H9 (cell line): Measurements from ENCODE around the gene C11orf24. TPM values are rescaled to one million over a fixed set of nuclear protein-coding genes. Genes with fewer than 3 reads are reported as not detected.

Experiments
- DNase-seq: peaks from one replicate; pipeline ENCODE4 v3.0.0-alpha.2; 2017
- H2AFZ ChIP-seq: one replicate; pipeline ENCODE4 v1.6.1; 2013; ENCODE audit warnings: mild to moderate bottlenecking, low read length, control low read depth, moderate library complexity
- H2AK5ac ChIP-seq: 2 replicates; pipeline ENCODE4 v1.6.1; 2013; ENCODE audit warnings: low read length, control low read depth, mixed read lengths; ENCODE audit not compliant: insufficient read length
- H2BK120ac ChIP-seq: one replicate; pipeline ENCODE4 v1.6.1; 2013; ENCODE audit warnings: low read depth, mild to moderate bottlenecking, low read length, control low read depth, inconsistent platforms; ENCODE audit not compliant: poor library complexity, severe bottlenecking
- H2BK12ac ChIP-seq: 2 replicates; pipeline ENCODE4 v1.6.1; 2013; ENCODE audit warnings: low read length, control low read depth, mixed read lengths, low read depth; ENCODE audit not compliant: insufficient read length
- H2BK15ac ChIP-seq: 2 replicates; pipeline ENCODE4 v1.6.1; 2013; ENCODE audit warnings: low read depth, low read length, control low read depth
- H2BK20ac ChIP-seq: one replicate; pipeline ENCODE4 v1.6.1; 2013; ENCODE audit warnings: low read depth, mild to moderate bottlenecking, low read length, control low read depth, inconsistent platforms; ENCODE audit not compliant: poor library complexity, severe bottlenecking
- H2BK5ac ChIP-seq: 2 replicates; pipeline ENCODE4 v1.6.1; 2013; ENCODE audit warnings: low read length, control low read depth, mixed read lengths; ENCODE audit not compliant: insufficient read length
- H3K14ac ChIP-seq: 2 replicates; pipeline ENCODE4 v1.6.1; 2013; ENCODE audit warnings: low read length, control low read depth; ENCODE audit not compliant: insufficient read depth
- H3K18ac ChIP-seq: 2 replicates; pipeline ENCODE4 v1.6.1; 2013; ENCODE audit warnings: low read depth, mild to moderate bottlenecking, mixed read lengths, low read length, control low read depth; ENCODE audit not compliant: insufficient read length
- H3K23ac ChIP-seq: 2 replicates; pipeline ENCODE4 v1.6.1; 2013; ENCODE audit warnings: low read length, control low read depth, mixed read lengths, low read depth; ENCODE audit not compliant: insufficient read length
- H3K23me2 ChIP-seq: 2 replicates; pipeline ENCODE4 v1.6.1; 2013; ENCODE audit warnings: low read depth, mild to moderate bottlenecking, mixed read lengths, low read length, control low read depth; ENCODE audit not compliant: insufficient read length, poor library complexity, severe bottlenecking
- H3K27ac ChIP-seq: 2 replicates; pipeline ENCODE4 v1.5.1; 2013; ENCODE audit warnings: low read length, control low read depth, mixed read lengths, low read depth; ENCODE audit not compliant: insufficient read length
- H3K27me3 ChIP-seq: 2 replicates; pipeline ENCODE4 v1.6.1; 2013; ENCODE audit warnings: low read length, control low read depth, inconsistent platforms; ENCODE audit not compliant: insufficient read depth
- H3K4ac ChIP-seq: 2 replicates; pipeline ENCODE4 v1.6.1; 2013; ENCODE audit warnings: low read depth, mild to moderate bottlenecking, control low read depth, inconsistent platforms, low read length, moderate library complexity
- H3K4me1 ChIP-seq: 2 replicates; pipeline ENCODE4 v1.6.1; 2013; ENCODE audit warnings: low read length, control low read depth, inconsistent platforms; ENCODE audit not compliant: insufficient read depth
- H3K4me2 ChIP-seq: 2 replicates; pipeline ENCODE4 v1.6.1; 2013; ENCODE audit warnings: low read length, control low read depth, mixed read lengths; ENCODE audit not compliant: insufficient read length, insufficient read depth
- H3K56ac ChIP-seq: 2 replicates; pipeline ENCODE4 v1.6.1; 2013; ENCODE audit warnings: low read depth, mild to moderate bottlenecking, mixed read lengths, low read length, control low read depth; ENCODE audit not compliant: insufficient read length
- H3K79me1 ChIP-seq: 2 replicates; pipeline ENCODE4 v1.6.1; 2013; ENCODE audit warnings: low read depth, mild to moderate bottlenecking, moderate library complexity, low read length, control low read depth, inconsistent platforms; ENCODE audit not compliant: insufficient read depth, poor library complexity, severe bottlenecking
- H3K79me2 ChIP-seq: 2 replicates; pipeline ENCODE4 v1.6.1; 2013; ENCODE audit warnings: low read length, control low read depth, inconsistent platforms; ENCODE audit not compliant: insufficient read depth
- H3K9ac ChIP-seq: 2 replicates; pipeline ENCODE4 v1.6.1; 2013; ENCODE audit warnings: low read length, control low read depth, mixed read lengths; ENCODE audit not compliant: insufficient read length; ENCODE audit errors: extremely low read depth
- H3K9me3 ChIP-seq: one replicate; pipeline ENCODE4 v1.6.1; 2013; ENCODE audit warnings: low read depth, low read length, inconsistent platforms; ENCODE audit not compliant: control insufficient read depth
- H3T11ph ChIP-seq: one replicate; pipeline ENCODE4 v1.6.1; 2013; ENCODE audit warnings: mild to moderate bottlenecking, low read length, control low read depth, inconsistent platforms
- H4K20me1 ChIP-seq: one replicate; pipeline ENCODE4 v1.6.1; 2013; ENCODE audit not compliant: control insufficient read depth, insufficient read length, insufficient read depth
- H4K5ac ChIP-seq: 2 replicates; pipeline ENCODE4 v1.6.1; 2013; ENCODE audit warnings: low read depth, mild to moderate bottlenecking, mixed read lengths, low read length, control low read depth; ENCODE audit not compliant: insufficient read length
- H4K8ac ChIP-seq: replicated peaks from 2 replicates; pipeline ENCODE4 v1.6.1; 2013; ENCODE audit warnings: low read length, control low read depth, mixed read lengths, low read depth; ENCODE audit not compliant: insufficient read length
- H4K91ac ChIP-seq: 2 replicates; pipeline ENCODE4 v1.6.1; 2013; ENCODE audit warnings: low read depth, mild to moderate bottlenecking, moderate library complexity, mixed read lengths, low read length, control low read depth; ENCODE audit not compliant: insufficient read length
- H3K27ac Mint-ChIP-seq, 3 experiments: 2 replicates in 2 of 3; 3 replicates in 1 of 3; pipeline ENCODE4 v1.8.0; 2020 to 2021; ENCODE audit warnings: mixed read lengths in 3 of 3, mild to moderate bottlenecking in 1 of 3, moderate library complexity in 1 of 3
- H3K27me3 Mint-ChIP-seq: 2 replicates; pipeline ENCODE4 v1.8.0; 2021; ENCODE audit warnings: low read depth, mild to moderate bottlenecking, moderate library complexity, mixed read lengths
- H3K36me3 Mint-ChIP-seq, 3 experiments: 2 replicates in 2 of 3; 3 replicates in 1 of 3; pipeline ENCODE4 v1.8.0; 2020 to 2021; ENCODE audit warnings: low read depth in 3 of 3, mixed read lengths in 3 of 3; ENCODE audit not compliant: insufficient read depth in 1 of 3
- H3K4me1 Mint-ChIP-seq, 2 experiments: 2 replicates each; pipeline ENCODE4 v1.8.0; 2020; ENCODE audit warnings: mixed read lengths in 2 of 2
- H3K4me3 Mint-ChIP-seq, 2 experiments: 2 replicates in 1 of 2; 3 replicates in 1 of 2; pipeline ENCODE4 v1.8.0; 2020 to 2021; ENCODE audit warnings: mild to moderate bottlenecking in 2 of 2, mixed read lengths in 2 of 2, moderate library complexity in 1 of 2
- H3K9me3 Mint-ChIP-seq, 2 experiments: 2 replicates in 1 of 2; 3 replicates in 1 of 2; pipeline ENCODE4 v1.8.0; 2020; ENCODE audit warnings: mild to moderate bottlenecking in 2 of 2, mixed read lengths in 2 of 2, moderate library complexity in 1 of 2
- WGBS: extraction: QIAGEN DNeasy Blood & Tissue Kit; methylation state at CpG from one replicate; pipeline ENCODE4 v1.1.7; 2013; ENCODE audit warnings: missing lambda C conversion rate, low lambda C conversion rate, mixed read lengths; ENCODE audit not compliant: insufficient read length; ENCODE audit errors: extremely low coverage; 5-methylcytosine and 5-hydroxymethylcytosine counted together
- total RNA-seq: library from RNA; stranded (reverse); gene quantifications from 2 replicates; pipeline ENCODE4 v1.2.1, GENCODE V29; 2021
- TF ChIP-seq, protein P1 (sequence below): fragments of 200-600 bp; sonication (generic); conservative IDR thresholded peaks from 3 replicates; pipeline ENCODE4 v1.8.0; 2021; ENCODE audit warnings: antibody characterized with exemption, mild to moderate bottlenecking

Gene C11orf24
- total RNA-seq, 1 experiment from 2014 or later, result 46.8 TPM

DNA sequence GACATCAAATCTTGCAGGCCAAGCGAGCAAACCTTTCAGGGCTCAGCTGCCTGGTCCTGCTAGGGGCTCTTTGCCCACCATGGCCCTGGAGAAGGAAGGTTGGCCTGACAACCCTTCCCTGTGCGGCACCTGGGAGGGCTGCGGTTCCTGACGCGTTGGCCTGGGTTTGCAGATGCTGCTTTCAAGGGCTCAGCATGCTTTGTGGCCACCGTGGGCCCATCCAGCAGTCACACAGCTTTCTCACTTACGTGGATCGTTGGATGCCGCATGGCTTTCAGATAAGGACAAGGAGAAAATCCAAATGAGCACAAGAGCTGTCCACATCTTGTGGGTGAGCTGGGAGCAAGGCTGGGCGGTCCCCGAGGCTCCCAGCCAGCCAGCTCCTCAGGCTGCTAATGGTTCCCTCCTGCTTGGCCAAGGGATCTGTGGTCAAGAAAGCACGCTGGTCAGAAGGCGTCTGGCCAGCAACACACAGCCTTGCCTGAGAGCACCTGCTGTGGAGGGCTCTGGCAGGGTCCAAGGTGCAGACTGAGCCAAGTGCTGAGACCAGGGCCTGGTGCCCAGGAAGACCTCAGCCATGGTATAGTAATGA is 8.2 kb downstream of the C11orf24 start:
- H3K4me3 Mint-ChIP-seq, result no peak overlapping the region
- Histone ChIP-seq H3K23me2 (no peaks in the 10 kb centered on the region), H3K79me2 (no peaks in the 10 kb centered on the region), H3K18ac (no peak overlapping the region), H4K5ac (no peak overlapping the region), H3K4me1 (no peaks in the 10 kb centered on the region), H3K23ac (no peak overlapping the region), H3K9ac (no peak overlapping the region), H4K8ac (no peak overlapping the region), H2BK15ac (no peak overlapping the region), H3K4ac (no peak overlapping the region), H3K14ac (no peak overlapping the region), H2BK20ac (no peak overlapping the region), H3K4me2 (no peak overlapping the region), H3K27me3 (no peaks in the 10 kb centered on the region), H2AK5ac (no peak overlapping the region), H3K27ac (no peak overlapping the region), H3K79me1 (no peaks in the 10 kb centered on the region), H4K91ac (no peak overlapping the region), H2AFZ (no peak overlapping the region), H2BK5ac (no peak overlapping the region), H3K56ac (no peak overlapping the region), H3T11ph (no peak overlapping the region), H2BK120ac (no peak overlapping the region), H2BK12ac (no peak overlapping the region), H3K9me3 (no peaks in the 10 kb centered on the region), H4K20me1 (no peaks in the 10 kb centered on the region)
- H3K9me3 Mint-ChIP-seq, result no peaks in the 10 kb centered on the region; a peak in 1 of 5 replicates
- H3K36me3 Mint-ChIP-seq, result peaks cover 43 to 74% (median 64%) of the 10 kb centered on the region in 3 experiments
- DNase-seq, result peak; percentile 6
- H3K27ac Mint-ChIP-seq, result no peak overlapping the region
- peaks cover under 1% of the 10 kb centered on the region for H3K27me3 Mint-ChIP-seq
- TF ChIP-seq, protein P1, sequence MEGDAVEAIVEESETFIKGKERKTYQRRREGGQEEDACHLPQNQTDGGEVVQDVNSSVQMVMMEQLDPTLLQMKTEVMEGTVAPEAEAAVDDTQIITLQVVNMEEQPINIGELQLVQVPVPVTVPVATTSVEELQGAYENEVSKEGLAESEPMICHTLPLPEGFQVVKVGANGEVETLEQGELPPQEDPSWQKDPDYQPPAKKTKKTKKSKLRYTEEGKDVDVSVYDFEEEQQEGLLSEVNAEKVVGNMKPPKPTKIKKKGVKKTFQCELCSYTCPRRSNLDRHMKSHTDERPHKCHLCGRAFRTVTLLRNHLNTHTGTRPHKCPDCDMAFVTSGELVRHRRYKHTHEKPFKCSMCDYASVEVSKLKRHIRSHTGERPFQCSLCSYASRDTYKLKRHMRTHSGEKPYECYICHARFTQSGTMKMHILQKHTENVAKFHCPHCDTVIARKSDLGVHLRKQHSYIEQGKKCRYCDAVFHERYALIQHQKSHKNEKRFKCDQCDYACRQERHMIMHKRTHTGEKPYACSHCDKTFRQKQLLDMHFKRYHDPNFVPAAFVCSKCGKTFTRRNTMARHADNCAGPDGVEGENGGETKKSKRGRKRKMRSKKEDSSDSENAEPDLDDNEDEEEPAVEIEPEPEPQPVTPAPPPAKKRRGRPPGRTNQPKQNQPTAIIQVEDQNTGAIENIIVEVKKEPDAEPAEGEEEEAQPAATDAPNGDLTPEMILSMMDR, result no peak
- H3K4me1 Mint-ChIP-seq, result no peaks in the 10 kb centered on the region
- no CpG with 5 or more reads among the region's 13 CpGs for WGBS
